Measurements from ENCODE around the gene OTOP2. TPM values are rescaled to one million over a fixed set of nuclear protein-coding genes. Genes with fewer than 3 reads are reported as not detected.

OTOP2 gene
- total and polyA plus RNA-seq, 2 of the 8 experiments (the other 6 are each of a cell fraction or from before 2014, with no cell fraction given) = 0.23 TPM; not detected in 1

DNA sequence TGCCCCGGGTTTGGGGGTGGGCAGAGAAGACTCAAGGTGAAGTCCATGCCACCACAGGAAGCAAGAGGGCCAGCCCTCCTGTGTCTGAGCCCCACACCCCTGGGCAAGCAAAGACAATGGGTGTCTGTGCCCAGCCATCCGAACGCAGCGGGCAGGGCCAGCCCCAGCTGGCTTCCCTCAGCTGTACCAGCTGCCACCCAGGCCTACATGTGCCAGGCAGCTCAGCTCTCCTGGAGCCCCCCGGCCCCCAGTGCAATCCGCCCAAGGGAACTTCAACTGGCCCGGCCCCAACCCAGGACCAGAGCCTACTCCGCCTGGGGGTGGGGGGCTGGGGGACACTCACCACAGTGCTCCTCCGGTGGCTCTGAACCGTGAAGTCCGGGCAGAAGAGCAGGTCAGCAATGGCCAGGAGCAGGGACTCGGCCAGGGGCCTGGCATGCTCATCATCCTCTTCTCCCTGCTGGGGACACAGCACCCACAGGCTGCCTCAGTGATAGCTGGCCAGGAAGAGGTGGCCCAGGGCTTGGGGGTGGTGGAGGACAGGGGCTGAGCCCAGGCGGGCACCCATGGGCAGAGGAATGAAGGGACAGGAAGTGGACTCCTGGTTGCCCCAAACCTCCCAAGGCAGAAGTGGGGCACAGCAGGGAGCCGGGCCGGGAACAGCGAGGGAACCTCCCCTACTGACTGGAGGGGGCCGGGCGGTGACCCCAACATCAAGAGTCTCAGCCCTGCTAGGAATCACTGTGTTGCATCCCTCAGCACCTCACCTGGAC is 38.7 kb downstream of the OTOP2 start:
- Histone ChIP-seq H3K4me1 (replicated peaks in 1 of 4; ENCODE audit: control insufficient read depth in 3 of 4, insufficient read depth in 4 of 4, low read length in 3 of 4) (peaks cover 0 to 7% (median 1%) of the 10 kb centered on the region in 4 experiments; a peak in 4 of 7 replicates), H3K27me3 (replicated peaks in 1 of 4; ENCODE audit: control insufficient read depth in 3 of 4, extremely low read depth in 1 of 4, insufficient read depth in 3 of 4, low read length in 3 of 4) (peaks cover 0 to 5% (median 2%) of the 10 kb centered on the region in 4 experiments; a peak in 3 of 7 replicates), H4K20me1 (replicated peaks in 1 of 2; ENCODE audit: control insufficient read depth in 1 of 2, insufficient read depth in 2 of 2, low read length in 2 of 2) (peaks cover 0 to 1% of the 10 kb centered on the region in 2 experiments), H3K79me1 (ENCODE audit: low read depth, low read length) (no peaks in the 10 kb centered on the region), H3K9me3 (ENCODE audit: insufficient read depth in 2 of 2, low read depth in 1 of 2, low read length in 1 of 2) (no peaks in the 10 kb centered on the region), H3K23ac (ENCODE audit: insufficient read length) (no peak overlapping the region), H4K5ac (ENCODE audit: insufficient read length, low read depth, low read length) (no peak overlapping the region), H3K14ac (ENCODE audit: insufficient read length) (no peak overlapping the region), H4K8ac (ENCODE audit: extremely low read depth, insufficient read depth, low read length) (peak overlapping the region; percentile 1; the same call in 1 of the 2 replicates), H3K4ac (replicated peaks; ENCODE audit: insufficient read length, low read depth, low read length) (no peak overlapping the region), H2BK12ac (ENCODE audit: low read depth, low read length) (0 out of 2 replicates have a peak overlapping the region, but pooled peaks have one; percentile 27), H3K9ac (replicated peaks in 1 of 4; ENCODE audit: extremely low read depth in 1 of 4, low read depth in 3 of 4, low read length in 3 of 4) (no peak overlapping the region), H3K56ac (replicated peaks; ENCODE audit: insufficient read length, low read depth, low read length) (no peak overlapping the region), H2AK5ac (ENCODE audit: low read depth, low read length) (peak overlapping the region; percentile 53; the same call in 1 of the 2 replicates), H3K4me2 (ENCODE audit: insufficient read depth in 1 of 2, low read depth in 2 of 2, low read length in 2 of 2) (no peak overlapping the region), H2BK20ac (ENCODE audit: low read length) (no peak overlapping the region), H2AFZ (ENCODE audit: low read length) (no peak overlapping the region), H3K18ac (ENCODE audit: extremely low read depth, low read length) (no peak overlapping the region), H3K27ac (ENCODE audit: low read depth, low read length) (no peak overlapping the region), H3K79me2 (ENCODE audit: control insufficient read depth in 1 of 2, insufficient read depth in 2 of 2, low read length in 2 of 2) (no peaks in the 10 kb centered on the region), H2BK15ac (ENCODE audit: low read length) (no peak overlapping the region), H3K36me3 (ENCODE audit: control insufficient read depth in 2 of 4, insufficient read depth in 4 of 4, low read length in 3 of 4) (no peaks in the 10 kb centered on the region), H4K91ac (replicated peaks; ENCODE audit: insufficient read length, low read length) (no peak overlapping the region), H2BK5ac (ENCODE audit: low read depth, low read length) (no peak overlapping the region), H3K4me3 (ENCODE audit: extremely low read depth in 1 of 4, insufficient read depth in 2 of 4, low read depth in 3 of 4, low read length in 4 of 4) (no peak overlapping the region), H2BK120ac (replicated peaks; ENCODE audit: low read depth, low read length) (no peak overlapping the region), H3K23me2 (ENCODE audit: low read depth, low read length) (0 out of 2 replicates have a peak, but pooled peaks cover 3% of the 10 kb centered on the region)
- ChIA-PET POLR2A (ENCODE audit: partially characterized antibody) (interaction anchor here (1.3 to 2.5 kb wide), 5 partner anchors 20 to 71 kb away, joined by 3 to 37 read pairs (median 5); partner anchors contain the start of genes CDR2L and MRPL58), CTCF (ENCODE audit: partially characterized antibody) (interaction anchor here (0.6 to 27.2 kb wide), 32 partner anchors 9 to 448 kb away, joined by 3 to 1072 read pairs (median 8); partner anchors contain the start of genes CDR2L, FADS6, HID1 and MRPL58)
- DNase-seq (ENCODE audit: low read depth in 1 of 2, low spot score in 2 of 2) (no peak), FAIRE-seq (no peak)
- WGBS, 2 experiments (ENCODE audit: extremely low coverage in 1 of 2, insufficient coverage in 1 of 2, insufficient read length in 1 of 2, insufficient replicate concordance in 2 of 2, low coverage in 1 of 2, low lambda C conversion rate in 2 of 2, missing lambda C conversion rate in 1 of 2) = 88% methylated on average over 15 of the region's 18 CpGs; no CpG with 5 or more reads in 1 of the 2 experiments
- no peak for TF ChIP-seq RXRA (IDR thresholded peaks at IDR 0.05; ENCODE audit: insufficient read depth, low read depth, low read length)
- TF ChIP-seq TCF12 (IDR thresholded peaks at IDR 0.05; ENCODE audit: low read depth, low read length) = no peak
- TF ChIP-seq JUND (IDR thresholded peaks at IDR 0.05; ENCODE audit: low read length) = no peak
- no peak for TF ChIP-seq SRF (IDR thresholded peaks at IDR 0.05; ENCODE audit: low read depth, low read length)
- no peak for TF ChIP-seq SIN3A (conservative IDR thresholded peaks at IDR 0.05 in 1 of 2, IDR thresholded peaks at IDR 0.05 in 1 of 2; ENCODE audit: low read depth in 1 of 2, low read length in 2 of 2)
- no peak for TF ChIP-seq CBX5 (IDR thresholded peaks at IDR 0.05; ENCODE audit: low read depth, low read length)
